HTERT RPE-1 (cell line): ENCODE data around the gene KCNJ4.

Experiments used
- in situ Hi-C: fragments of 300-500 bp; cut with MboI; formaldehyde crosslinking; loops from 4 replicates; pipeline ENCODE4 v1.14.3; 2020; ENCODE audit warnings: low sequenced_read_pairs

KCNJ4 gene

DNA sequence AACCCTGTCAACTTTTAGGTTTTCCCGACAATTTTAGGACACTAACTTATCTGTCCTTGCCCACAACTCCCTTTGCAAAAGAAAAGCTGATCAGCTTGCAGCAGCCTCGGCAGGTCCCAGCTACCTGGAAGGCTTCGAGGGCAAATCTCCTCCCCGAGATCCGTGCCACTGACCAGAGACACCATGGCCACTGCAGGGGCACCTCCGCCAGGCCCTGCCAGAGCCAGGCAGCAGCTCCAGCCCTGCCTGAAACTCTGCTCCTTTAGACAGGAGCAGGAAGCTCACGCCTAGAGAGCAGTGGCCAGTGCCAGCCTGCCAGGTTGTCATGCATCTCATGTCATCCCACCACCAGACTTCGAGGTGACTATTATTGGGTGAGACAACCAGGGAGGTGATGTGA lies 21.1 kb downstream of the KCNJ4 start:
- in situ Hi-C loops, result no loop called here

DNA sequence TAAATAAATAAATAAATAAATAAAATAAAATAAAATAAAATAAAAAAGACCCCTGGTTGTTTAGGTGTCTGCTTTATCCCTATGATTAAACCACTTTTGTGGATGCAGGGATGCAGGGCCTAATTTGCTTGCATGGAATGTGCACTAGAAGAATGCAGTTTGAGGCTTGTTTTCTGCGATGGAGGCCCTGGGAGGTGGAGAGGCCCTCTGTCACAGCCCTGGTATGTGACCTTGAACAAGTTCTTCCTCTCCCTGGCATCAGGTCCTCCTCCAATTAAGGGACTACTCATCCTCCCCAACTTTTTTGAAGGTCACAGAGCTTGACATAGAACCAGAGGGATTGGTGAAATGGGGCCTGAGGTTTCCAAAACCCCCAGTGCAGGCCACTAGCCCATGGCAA lies 22.7 kb downstream of the KCNJ4 start:
- in situ Hi-C loops, result no loop called here

DNA sequence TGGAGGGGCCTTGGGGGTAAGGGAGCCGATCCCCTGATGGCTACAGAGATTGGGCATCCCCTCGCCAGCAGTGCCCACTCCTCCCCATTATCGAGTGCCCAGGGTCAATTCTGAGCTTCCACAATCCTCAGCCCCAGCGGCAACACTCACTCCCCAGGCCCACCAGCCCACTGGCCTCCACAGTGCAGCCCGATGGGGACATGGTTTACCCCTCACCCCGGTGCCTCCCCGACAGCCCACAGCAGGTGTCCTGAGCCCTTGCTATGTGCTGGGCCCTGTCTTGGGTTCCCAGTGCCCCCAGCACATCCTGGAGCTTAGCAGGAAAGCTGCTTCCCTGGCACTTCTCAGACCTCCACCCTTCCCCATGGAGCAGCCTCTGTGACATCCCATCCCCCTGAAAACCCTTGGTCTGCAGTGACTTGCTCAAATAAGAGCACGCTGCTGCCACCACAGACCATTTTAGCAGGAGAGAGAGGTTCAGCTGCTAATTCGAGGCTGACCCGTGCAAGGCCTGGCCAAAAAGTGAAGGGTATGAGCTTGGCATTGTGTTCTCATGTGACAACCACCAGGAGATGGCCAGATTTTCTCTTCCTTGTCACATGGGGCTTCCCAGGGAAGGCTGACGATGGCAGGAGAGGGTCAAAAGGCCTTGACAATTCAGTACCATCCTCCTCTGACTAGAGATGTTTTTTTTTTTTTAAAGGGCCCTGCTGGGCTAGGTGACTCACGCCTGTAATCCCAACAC lies 23.6 kb downstream of the KCNJ4 start:
- in situ Hi-C loops, result no loop called here

DNA sequence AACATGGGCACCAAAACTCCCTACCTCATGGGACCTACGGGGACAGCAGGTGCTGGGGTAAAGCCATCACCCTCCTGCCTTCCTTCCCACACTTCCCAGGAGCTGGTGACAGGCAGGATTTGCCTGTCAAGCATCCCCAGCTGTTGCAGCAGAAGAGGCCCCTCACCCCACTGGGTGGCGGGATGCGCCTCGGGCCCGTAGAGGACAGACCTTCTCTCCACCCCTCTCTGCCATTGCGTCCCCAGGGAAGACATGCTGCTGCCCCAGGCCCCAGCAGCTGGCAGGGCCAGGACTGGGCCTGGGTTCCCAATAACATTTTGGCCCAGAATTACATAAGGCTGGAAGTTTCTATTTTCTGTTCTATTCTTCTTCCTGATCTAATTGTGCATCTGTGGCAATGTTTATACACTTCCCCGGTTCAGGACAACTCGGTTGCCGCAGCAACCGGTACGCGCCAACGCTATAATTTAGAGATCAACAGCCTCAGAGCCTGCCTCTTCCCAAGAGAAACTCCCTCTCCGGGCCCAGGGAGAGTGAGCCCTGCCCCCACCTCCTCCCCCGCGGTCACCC lies 25.4 kb downstream of the KCNJ4 start:
- in situ Hi-C loops, result no loop called here

DNA sequence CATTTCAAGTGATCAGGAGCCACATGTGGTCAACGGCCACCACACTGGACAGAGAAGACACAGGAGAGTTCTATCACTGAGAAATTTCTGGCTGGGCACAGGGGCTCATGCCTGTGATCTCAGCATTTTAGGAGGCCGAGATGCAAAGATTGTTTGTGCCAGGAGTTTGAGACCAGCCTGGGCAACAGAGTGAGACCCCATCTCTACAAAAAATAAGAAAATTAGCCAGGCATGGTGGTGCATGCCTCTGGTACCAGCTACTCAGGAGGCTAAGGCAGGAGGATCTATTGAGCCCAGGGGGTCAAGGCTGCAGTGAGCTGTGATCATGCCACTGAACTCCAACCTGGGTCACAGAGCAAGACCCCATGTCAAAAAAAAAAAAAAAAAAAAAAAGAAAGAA lies 26.3 kb downstream of the KCNJ4 start:
- in situ Hi-C loops, result no loop called here

DNA sequence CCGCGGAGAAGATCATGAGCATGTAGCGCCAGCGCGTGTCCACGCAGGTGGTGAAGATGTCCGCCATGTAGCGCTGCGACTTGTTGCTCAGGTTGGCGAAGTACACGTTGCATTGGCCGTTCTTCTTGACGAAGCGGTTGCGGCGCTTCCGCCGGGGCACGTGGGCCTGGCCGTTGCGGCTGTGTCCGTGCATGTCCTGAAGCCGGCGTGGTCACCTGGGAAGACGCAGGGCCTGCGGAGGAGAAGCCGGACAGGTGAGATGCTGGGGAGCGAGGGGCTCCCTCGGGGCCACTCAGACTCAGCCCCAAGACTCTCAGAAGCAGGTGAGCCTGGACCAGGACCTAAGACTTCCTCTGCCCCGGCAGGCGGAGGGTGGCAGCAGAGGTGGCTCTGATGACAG lies 27.1 kb downstream of the KCNJ4 start:
- in situ Hi-C loops, result no loop called here

DNA sequence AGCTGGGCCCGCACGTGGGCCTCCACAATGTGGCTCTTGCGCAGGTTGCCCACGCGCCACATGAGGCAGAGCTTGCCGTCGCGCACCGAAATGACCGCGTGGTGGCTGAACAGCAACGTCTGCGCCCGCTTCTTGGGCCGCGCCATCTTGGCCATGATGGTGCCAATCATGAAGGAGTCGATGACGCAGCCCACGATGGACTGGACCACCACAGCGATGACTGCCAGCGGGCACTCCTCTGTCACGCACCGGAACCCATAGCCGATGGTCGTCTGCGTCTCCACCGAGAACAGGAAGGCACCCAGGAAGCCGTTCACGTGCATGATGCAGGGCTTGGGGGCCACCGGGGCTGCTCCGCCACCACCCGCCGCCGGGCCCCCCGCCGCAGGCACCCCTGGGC lies 27.5 kb downstream of the KCNJ4 start:
- in situ Hi-C loops, result no loop called here

DNA sequence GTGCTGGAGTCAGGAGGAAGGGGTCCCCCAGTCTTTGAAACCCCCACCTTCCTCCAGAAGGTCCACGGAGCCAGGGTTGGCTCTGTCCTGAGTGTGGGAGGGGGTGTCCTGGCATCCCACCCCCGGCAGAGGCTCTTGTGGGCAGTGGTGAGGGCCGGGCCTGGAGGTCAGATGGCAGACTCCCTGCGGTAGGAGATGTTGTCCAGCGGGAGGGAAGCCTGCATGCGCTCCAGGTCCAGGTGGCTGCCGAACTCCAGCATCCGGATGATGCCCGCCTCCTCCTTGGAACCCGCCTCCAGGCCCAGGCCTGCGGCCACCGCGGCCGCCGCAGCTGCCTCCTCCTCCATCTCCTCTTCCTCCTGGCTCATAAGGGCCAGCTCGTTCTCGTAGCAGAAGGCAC lies 28.4 kb downstream of the KCNJ4 start:
- in situ Hi-C loops, result no loop called here

DNA sequence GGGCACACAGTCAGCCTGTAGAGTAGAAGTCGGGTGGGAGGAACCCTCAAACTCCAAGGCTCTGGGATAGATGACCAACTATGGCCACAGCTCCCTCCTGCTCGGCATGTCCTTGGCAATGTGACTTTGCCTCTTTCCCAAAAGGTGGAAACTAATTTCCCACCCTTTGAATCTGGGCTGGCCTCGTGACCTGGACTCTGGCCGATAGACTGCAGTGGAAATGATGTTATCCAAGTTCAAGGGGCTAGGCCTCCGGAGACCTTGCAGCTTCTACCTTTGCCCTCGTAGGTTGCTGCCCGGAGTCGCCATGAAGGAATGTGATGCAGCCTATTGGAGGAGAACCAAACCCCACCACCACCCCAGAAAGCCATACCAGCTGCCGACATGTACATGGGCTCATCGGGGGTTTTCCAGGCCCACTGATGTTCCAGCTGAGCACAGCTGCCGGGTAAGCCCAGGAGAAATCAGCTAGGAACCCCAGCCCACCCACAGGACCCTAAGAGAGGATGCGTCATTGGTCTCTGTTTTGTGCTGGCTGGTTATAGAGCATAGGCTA lies 30.4 kb downstream of the KCNJ4 start:
- in situ Hi-C loops, result no loop called here

DNA sequence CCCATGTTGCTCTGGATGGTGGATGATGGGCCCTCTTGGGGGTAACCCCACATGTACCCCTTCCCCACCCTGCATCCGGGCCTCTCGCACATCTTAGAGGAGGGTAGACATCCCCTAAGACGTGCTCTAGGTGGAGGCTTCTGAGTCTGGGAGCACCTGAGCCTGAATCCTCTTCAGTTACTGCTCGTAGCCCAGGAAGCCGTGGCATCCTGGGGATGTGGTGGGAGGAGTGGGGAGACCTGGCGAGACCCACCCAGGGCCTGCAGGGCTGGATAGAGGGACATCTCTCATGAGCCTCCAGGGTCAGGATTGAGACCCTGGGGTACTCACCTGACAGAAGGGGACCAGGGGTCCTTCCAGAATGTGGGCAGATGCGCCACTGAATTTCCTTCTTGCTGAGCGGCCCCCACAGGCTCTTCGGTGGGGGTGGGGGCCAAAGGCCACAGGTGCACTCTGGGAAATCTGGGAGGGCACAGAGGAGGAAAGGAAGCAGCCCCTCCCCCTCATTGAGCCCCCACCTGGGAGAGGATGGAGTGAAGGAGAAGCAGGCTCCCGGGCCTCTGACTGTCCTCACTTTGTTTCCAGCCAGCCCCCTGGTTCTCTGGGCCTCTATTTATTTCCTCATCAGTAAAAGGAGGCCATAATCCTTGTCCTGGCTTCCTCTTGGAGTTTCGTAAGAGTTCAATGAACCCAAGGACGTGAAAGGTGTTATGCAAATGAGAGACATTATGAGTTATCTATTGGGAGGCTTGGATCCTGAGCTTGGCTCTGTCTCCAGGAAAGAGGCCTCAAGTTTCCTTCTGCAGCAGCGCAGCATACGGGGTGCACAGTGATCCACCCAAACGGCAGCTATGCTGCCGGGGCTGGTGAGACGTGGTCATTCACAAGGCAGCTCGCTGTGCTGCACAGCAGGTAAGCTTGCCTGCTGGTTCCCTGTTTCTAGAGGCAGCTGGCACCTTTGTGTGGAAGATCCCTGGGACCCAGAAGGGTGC lies 31.2 kb downstream of the KCNJ4 start:
- in situ Hi-C loops, result no loop called here

DNA sequence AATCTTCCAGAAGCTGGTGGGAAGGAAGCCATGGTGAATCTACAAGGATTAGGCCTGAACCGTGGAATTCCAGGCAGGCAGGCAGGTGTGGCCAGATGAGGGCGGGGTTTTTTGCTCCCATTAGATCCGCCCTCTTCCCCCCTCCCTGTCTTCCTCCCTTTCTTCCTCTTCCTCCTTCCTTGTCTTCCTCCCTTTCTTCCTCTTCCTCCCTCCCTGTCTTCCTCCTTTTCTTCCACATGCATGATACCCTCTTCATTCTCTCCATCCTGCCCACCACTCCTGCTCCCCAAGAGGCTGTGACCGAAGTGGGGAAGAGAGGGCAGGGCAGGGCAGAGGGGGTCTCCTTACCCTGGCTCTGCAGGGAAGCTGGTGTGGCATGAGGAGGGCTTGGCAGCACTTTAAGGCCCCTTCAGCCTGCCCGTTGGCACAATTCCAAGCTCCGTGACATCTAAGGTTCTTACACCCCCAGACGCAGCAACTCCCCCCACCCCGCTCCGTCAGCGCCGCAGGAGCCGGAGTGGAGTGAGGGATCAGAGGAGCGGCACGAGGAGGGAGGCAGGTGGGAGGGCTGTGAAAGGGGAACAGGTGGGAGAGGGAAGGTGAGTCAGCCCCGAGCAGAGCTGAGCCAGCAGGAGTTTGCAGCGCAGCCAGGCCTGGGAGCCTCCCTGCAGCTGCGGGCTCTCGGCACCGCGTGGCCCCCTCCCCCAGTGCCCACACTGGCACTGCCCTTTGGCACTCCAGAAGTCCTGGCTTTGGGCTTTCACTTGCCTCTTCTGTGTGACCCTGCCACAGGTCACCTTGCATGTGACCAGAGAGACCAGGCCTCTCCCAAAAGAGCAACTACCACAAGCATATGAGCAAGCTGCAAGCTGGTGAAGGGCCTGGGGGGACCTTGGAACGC lies 32.1 kb downstream of the KCNJ4 start:
- in situ Hi-C loops, result no loop called here

DNA sequence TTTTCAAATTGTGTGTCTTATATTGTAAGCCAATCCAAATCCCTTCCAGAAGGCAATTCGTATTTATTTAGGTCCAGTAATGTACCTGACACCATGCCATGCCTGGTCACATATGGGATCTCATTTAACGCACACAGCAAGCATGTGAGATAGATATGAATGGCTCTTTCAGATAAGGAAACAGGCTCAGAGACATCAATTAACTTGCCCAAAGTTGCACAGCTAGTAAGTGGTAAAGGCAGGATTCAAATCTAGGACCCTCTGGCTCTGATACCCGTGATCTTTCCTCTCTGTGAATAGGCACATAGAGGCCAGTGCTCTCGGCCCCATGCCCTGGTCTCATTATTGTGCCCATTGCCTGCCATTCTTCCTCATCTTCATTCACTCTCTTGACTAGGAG lies 34.3 kb downstream of the KCNJ4 start:
- in situ Hi-C loops, result no loop called here

DNA sequence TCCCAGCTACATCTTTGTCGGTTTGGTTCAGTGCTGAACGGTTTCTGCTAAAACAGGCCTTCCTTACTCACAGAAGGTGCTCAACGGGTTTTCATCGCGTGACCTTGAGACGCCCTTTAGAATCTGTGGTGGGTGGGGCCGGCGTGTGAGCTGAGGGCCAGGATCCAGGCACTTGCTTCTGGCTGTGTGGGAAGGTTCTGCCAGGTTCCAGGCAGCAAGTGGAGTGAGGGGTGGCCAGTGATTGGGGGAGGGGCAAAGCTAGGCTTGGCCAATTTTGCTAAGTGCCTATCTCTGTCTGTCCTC lies 35.2 kb downstream of the KCNJ4 start:
- in situ Hi-C loops, result no loop called here

DNA sequence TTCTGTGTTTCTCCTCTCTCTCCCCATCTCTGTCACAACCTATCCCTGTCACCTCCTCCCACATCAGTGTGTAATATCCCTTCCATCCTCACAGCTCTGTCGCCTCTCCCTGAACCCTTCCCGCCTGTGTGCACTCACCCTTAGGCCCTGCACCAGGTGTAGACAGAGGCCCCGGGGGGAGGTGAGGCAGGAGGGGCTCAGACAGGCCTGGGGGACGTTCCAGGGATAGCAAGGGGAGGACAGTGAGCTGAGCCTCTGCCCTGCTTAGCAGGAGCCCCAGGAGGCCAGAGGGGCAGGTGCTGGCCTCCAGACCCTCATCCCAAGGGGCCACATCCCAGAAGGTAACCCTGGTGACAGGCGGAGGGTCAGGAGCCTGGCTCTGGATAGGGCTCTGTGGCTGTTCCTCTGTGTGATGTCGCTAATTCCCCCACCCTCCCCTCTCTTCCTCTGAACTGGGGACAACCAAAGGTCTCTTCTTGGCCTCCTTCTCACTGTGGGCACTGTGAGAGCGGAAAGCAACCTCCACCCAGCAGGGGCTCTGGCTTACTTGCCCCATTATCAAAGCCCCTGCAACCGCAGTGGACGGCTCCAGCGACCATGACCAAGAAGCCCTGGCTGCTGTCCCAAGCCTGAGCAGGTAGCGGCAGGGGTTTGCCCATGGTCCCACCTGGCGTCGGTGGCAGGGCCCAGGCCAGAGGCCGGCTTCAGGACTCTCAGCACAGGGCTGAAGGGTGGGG lies 35.7 kb downstream of the KCNJ4 start:
- in situ Hi-C loops, result no loop called here

DNA sequence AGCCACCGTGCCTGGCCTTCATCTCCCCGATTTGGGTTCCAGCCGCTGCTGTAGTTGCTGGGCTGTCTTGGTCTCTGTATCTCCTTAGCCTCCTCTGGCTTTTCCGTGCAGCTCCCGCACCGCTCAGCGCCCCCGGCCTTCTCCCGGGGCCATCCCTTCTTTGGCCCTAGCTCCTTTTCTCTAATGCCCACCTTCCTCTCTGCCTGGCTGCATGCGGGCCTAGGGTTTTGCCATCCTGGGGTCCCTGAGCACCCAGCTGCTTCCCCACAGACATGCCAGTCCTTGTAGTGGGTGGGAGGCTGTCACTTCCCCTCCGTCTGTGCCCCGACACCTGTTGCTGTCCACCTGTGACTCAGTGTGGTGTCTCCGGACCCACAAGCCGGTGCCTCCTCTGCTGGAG lies 36.4 kb downstream of the KCNJ4 start:
- in situ Hi-C loops, result no loop called here

DNA sequence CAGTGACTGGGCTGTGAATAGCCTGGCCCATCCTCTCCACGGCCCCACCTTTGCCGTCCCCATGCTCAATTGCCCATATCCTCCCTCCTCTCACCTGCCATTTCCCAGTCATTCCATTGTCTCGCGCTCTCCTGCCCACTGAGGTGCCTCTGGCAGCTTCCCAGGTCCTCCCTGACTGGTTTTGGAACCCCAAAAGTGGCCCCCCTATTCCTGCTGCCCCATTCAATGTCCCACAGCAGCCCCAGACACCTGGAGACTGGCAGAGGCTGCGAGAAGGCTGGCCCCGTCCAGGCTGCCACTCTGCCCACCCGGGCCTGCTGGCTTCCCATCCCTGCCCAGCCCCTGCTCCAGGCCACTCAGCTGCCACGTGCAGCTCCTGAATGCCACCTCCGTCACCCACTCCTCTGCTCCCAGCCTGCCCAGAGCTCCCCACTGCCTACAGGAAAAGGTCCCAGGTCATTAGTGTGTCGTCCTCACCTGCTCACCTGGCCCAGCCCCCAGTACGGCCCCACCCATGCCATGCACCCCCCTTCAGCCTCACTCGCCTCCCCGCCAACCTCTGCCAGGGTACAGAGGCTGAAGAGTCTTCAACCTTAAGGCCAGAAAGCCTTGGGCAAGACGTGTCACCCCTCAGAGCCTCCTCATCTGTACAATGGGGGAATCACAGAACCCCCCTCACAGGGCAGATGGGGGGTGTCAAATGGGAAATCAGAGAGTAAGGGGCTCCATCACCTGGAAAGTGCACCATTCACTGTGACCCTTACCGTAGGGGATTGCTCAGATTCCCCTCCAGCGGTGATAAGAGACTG lies 37.5 kb downstream of the KCNJ4 start:
- in situ Hi-C loops, result no loop called here

DNA sequence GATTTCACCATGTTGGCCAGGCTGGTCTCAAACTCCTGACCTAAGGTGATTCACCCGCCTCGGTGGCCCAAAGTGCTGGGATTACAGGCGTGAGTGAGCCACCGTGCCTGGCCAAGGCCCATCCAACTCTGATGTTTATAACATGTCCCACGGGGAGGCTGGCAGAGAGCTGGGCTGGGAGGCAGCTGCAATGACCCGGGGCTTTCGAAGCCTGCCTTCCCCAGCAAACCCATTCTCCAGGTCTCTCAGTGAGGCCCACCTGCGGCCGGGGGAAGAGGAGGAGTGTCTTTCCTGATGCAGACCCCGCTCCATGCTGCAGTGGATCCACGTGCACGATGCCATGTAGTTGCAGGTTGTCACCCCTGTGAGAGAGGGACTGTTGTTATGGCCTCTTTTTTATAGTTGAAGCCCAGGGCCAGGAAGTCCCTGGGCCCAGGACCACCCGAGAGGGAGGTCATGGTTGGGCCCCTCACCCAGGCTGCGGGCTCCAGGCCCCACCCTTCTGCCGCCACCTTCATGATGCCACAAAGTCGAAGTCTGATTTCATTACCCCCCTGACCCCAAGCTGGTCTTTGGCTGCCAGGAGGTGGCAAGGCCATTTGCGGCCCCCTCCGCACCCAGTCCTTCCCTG lies 38.3 kb downstream of the KCNJ4 start:
- in situ Hi-C loops, result no loop called here

DNA sequence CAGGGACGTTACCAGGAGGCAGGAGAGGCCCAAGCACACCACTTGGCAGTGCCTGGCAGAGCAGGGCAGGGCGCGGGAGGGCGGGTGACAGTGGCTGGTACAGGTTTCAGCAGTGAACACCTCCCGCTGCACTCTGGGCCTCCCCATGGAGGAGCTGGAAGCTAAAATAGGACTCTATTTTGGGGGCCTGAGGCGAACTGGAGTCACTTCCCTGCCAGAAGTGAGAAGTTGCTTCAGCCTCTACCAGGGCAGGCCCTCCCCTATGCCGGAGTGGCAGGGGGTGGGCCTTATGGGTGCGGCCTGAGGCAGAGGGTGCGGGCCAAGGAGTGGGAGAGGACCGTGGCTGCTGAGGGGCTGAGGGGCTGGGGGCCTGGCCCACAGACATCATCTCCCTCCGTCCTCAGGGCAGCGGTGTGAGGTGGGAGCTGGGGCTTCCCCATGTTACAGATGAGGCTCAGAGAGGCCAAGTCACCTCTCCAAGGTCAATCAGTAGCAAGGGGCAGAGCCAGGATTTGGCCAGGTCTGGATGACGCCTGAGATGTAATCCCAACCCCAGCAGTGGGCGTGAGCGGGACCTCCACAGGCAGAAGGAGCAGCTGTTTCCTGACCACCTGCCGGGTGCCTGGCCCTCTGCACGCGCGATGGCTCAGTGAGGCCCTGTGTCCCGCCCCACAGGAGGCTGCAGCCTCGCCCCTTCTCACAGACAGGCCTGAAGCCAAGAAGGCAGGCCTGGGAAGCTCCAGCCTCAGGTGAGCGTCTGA lies 39.3 kb downstream of the KCNJ4 start:
- in situ Hi-C loops, result no loop called here
